Measurements from ENCODE around the gene IL21R.
"Not testable (repeated sequence)": the region's sequence is repeated elsewhere in the genome, so short reads cannot be mapped to it uniquely, and the experiment has no call there.

IL21R gene

GRCh38 chr16:27374804-27375425 is 27.1 kb upstream of the IL21R start:
- no peak for DNase-seq (ENCODE audit: low read depth, low spot score)

- no peak for DNase-seq (ENCODE audit: low read depth, low spot score)
Observed at GRCh38 chr16:27377666-27378485, 24.1 kb upstream of the IL21R start.

- no peak for DNase-seq (ENCODE audit: low read depth, low spot score)
Observed at GRCh38 chr16:27378871-27379481, 23.0 kb upstream of the IL21R start.

- no peak for DNase-seq (ENCODE audit: low read depth, low spot score)
Observed at GRCh38 chr16:27379919-27380318, 22.1 kb upstream of the IL21R start.

GRCh38 chr16:27381236-27381635 is 20.7 kb upstream of the IL21R start:
- no peak for DNase-seq (ENCODE audit: low read depth, low spot score)

- no peak for DNase-seq (ENCODE audit: low read depth, low spot score)
Observed at GRCh38 chr16:27381974-27382855, 19.8 kb upstream of the IL21R start.

- no peak for DNase-seq (ENCODE audit: low read depth, low spot score)
Observed at GRCh38 chr16:27383556-27384243, 18.3 kb upstream of the IL21R start.

- no peak for DNase-seq (ENCODE audit: low read depth, low spot score)
Observed at GRCh38 chr16:27384425-27384824, 17.5 kb upstream of the IL21R start.

- no peak for DNase-seq (ENCODE audit: low read depth, low spot score)
Observed at GRCh38 chr16:27385398-27385797, 16.6 kb upstream of the IL21R start.

- no peak for DNase-seq (ENCODE audit: low read depth, low spot score)
Observed at GRCh38 chr16:27386674-27387073, 15.3 kb upstream of the IL21R start.

GRCh38 chr16:27387724-27388123 is 14.2 kb upstream of the IL21R start:
- DNase-seq (ENCODE audit: low read depth, low spot score): no peak

- no peak for DNase-seq (ENCODE audit: low read depth, low spot score)
Observed at GRCh38 chr16:27389272-27389961, 12.6 kb upstream of the IL21R start.

- DNase-seq (ENCODE audit: low read depth, low spot score): no peak
Observed at GRCh38 chr16:27390151-27390550, 11.8 kb upstream of the IL21R start.

GRCh38 chr16:27392671-27393070 is 9.3 kb upstream of the IL21R start:
- DNase-seq (ENCODE audit: low read depth, low spot score): no peak

- DNase-seq (ENCODE audit: low read depth, low spot score): no peak
Observed at GRCh38 chr16:27394516-27394915, 7.5 kb upstream of the IL21R start.

- not testable (repeated sequence) for DNase-seq (ENCODE audit: low read depth, low spot score)
Observed at GRCh38 chr16:27398341-27398893, 3.6 kb upstream of the IL21R start.

- DNase-seq (ENCODE audit: low read depth, low spot score): no peak
Observed at GRCh38 chr16:27398894-27399853, 2.8 kb upstream of the IL21R start.

GRCh38 chr16:27399969-27400368 is 2.0 kb upstream of the IL21R start:
- DNase-seq (ENCODE audit: low read depth, low spot score): no peak
